Suprapubic skin (tissue), 4 donors: ENCODE data around the gene EPHA6.

Experiments used
- CTCF ChIP-seq, 2 donors: fragments of 200-600 bp in 1 of 2; fragments of 450-650 bp in 1 of 2; sonication (generic) in 1 of 2; IDR thresholded peaks; one replicate each; pipeline ENCODE4 v1.5.1; 2016 to 2019; ENCODE audit warnings: antibody characterized with exemption in 2 of 2, mild to moderate bottlenecking in 1 of 2, moderate library complexity in 1 of 2
- EP300 ChIP-seq: sonication (generic); formaldehyde crosslinking; IDR thresholded peaks from one replicate; pipeline ENCODE4 v1.6.1; 2017; ENCODE audit warnings: antibody characterized with exemption
- POLR2A ChIP-seq, 2 donors: fragments of 450-650 bp; IDR thresholded peaks; one replicate each; pipeline ENCODE4 v1.6.1; 2017; ENCODE audit warnings: antibody characterized with exemption in 2 of 2, mild to moderate bottlenecking in 2 of 2, moderate library complexity in 2 of 2
- POLR2AphosphoS5 ChIP-seq, 3 donors: sonication (generic); formaldehyde crosslinking; IDR thresholded peaks; one replicate each; pipeline ENCODE4 v1.6.1; 2017; ENCODE audit warnings: antibody characterized with exemption in 3 of 3

GRCh38 chr3:97074546-97074945 is 260.2 kb downstream of the EPHA6 start:
- TF ChIP-seq POLR2A (IDR thresholded peaks at IDR 0.05) (no peak), CTCF (IDR thresholded peaks at IDR 0.05) (no peak), EP300 (no peak), POLR2AphosphoS5 (IDR thresholded peaks at IDR 0.05) (no peak)
